Uterus (tissue), 2 donors: ENCODE measurements around the gene LEUTX.

Experiments used
- CTCF ChIP-seq, 4 experiments: fragments of 200-600 bp in 2 of 4; fragments of 450-650 bp in 2 of 4; sonication (generic) in 2 of 4; IDR thresholded peaks; one replicate each; pipeline ENCODE4 v1.5.1; 2016 to 2019; ENCODE audit warnings: antibody characterized with exemption in 4 of 4, mild to moderate bottlenecking in 2 of 4, moderate library complexity in 1 of 4
- POLR2A ChIP-seq, 2 donors: fragments of 450-650 bp; IDR thresholded peaks; one replicate each; pipeline ENCODE4 v1.6.1; 2016; ENCODE audit warnings: antibody characterized with exemption in 2 of 2, mild to moderate bottlenecking in 1 of 2, moderate library complexity in 1 of 2

- TF ChIP-seq CTCF (IDR thresholded peaks at IDR 0.05): no peak
- TF ChIP-seq POLR2A (IDR thresholded peaks at IDR 0.05): no peak
These were observed 18.4 kb downstream of the LEUTX start for GRCh38 chr19:39797083-39797482.
